OCI-LY1 (cell line): ENCODE measurements around the gene CTNNA3.

Experiments used
- EZH2 ChIP-seq: fragments of 200-600 bp; sonication (generic), shearing (Covaris generic); IDR thresholded peaks from 2 replicates; pipeline ENCODE4 v1.8.0; 2017; ENCODE audit warnings: borderline replicate concordance, mixed run types, mild to moderate bottlenecking, antibody characterized with exemption, low read length, moderate library complexity, mixed read lengths
- TF ChIP-seq, protein P1 (sequence below): fragments of 200-600 bp; sonication (generic), shearing (Covaris generic); IDR thresholded peaks from 2 replicates; pipeline ENCODE4 v1.5.1; 2017; ENCODE audit warnings: mild to moderate bottlenecking, antibody characterized with exemption, low read length, moderate library complexity, mixed read lengths

DNA sequence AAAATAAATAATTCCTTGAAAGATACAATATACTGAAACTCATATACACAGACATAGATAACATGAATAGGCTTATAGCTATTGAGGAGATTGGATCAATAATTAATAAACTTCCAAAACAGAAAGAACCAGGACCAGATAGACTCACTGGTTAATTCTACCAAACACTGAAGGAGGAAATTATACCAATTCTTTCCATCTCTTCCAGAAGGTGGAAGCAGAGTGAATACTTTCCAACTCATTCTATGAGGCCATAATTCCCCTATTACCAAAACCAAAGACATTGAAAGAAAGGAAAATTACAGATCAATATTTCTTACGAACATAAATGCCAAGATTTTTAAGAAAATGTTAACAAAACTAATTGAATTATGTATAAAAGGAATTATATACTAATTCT, 1394.9 kb downstream of the CTNNA3 start:
- TF ChIP-seq, protein P1, sequence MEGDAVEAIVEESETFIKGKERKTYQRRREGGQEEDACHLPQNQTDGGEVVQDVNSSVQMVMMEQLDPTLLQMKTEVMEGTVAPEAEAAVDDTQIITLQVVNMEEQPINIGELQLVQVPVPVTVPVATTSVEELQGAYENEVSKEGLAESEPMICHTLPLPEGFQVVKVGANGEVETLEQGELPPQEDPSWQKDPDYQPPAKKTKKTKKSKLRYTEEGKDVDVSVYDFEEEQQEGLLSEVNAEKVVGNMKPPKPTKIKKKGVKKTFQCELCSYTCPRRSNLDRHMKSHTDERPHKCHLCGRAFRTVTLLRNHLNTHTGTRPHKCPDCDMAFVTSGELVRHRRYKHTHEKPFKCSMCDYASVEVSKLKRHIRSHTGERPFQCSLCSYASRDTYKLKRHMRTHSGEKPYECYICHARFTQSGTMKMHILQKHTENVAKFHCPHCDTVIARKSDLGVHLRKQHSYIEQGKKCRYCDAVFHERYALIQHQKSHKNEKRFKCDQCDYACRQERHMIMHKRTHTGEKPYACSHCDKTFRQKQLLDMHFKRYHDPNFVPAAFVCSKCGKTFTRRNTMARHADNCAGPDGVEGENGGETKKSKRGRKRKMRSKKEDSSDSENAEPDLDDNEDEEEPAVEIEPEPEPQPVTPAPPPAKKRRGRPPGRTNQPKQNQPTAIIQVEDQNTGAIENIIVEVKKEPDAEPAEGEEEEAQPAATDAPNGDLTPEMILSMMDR: no peak
- no peak for TF ChIP-seq EZH2
